H9 (cell line): ENCODE results near the gene PTPRN2. TPM values are rescaled to one million over a fixed set of nuclear protein-coding genes. Genes with fewer than 3 reads are reported as not detected.

Experiments used
- DNase-seq: peaks from one replicate; pipeline ENCODE4 v3.0.0-alpha.2; 2017
- H2AFZ ChIP-seq: one replicate; pipeline ENCODE4 v1.6.1; 2013; ENCODE audit warnings: mild to moderate bottlenecking, low read length, control low read depth, moderate library complexity
- H2AK5ac ChIP-seq: 2 replicates; pipeline ENCODE4 v1.6.1; 2013; ENCODE audit warnings: low read length, control low read depth, mixed read lengths; ENCODE audit not compliant: insufficient read length
- H2BK120ac ChIP-seq: one replicate; pipeline ENCODE4 v1.6.1; 2013; ENCODE audit warnings: low read depth, mild to moderate bottlenecking, low read length, control low read depth, inconsistent platforms; ENCODE audit not compliant: poor library complexity, severe bottlenecking
- H2BK12ac ChIP-seq: 2 replicates; pipeline ENCODE4 v1.6.1; 2013; ENCODE audit warnings: low read length, control low read depth, mixed read lengths, low read depth; ENCODE audit not compliant: insufficient read length
- H2BK15ac ChIP-seq: 2 replicates; pipeline ENCODE4 v1.6.1; 2013; ENCODE audit warnings: low read depth, low read length, control low read depth
- H2BK20ac ChIP-seq: one replicate; pipeline ENCODE4 v1.6.1; 2013; ENCODE audit warnings: low read depth, mild to moderate bottlenecking, low read length, control low read depth, inconsistent platforms; ENCODE audit not compliant: poor library complexity, severe bottlenecking
- H2BK5ac ChIP-seq: 2 replicates; pipeline ENCODE4 v1.6.1; 2013; ENCODE audit warnings: low read length, control low read depth, mixed read lengths; ENCODE audit not compliant: insufficient read length
- H3K14ac ChIP-seq: 2 replicates; pipeline ENCODE4 v1.6.1; 2013; ENCODE audit warnings: low read length, control low read depth; ENCODE audit not compliant: insufficient read depth
- H3K18ac ChIP-seq: 2 replicates; pipeline ENCODE4 v1.6.1; 2013; ENCODE audit warnings: low read depth, mild to moderate bottlenecking, mixed read lengths, low read length, control low read depth; ENCODE audit not compliant: insufficient read length
- H3K23ac ChIP-seq: 2 replicates; pipeline ENCODE4 v1.6.1; 2013; ENCODE audit warnings: low read length, control low read depth, mixed read lengths, low read depth; ENCODE audit not compliant: insufficient read length
- H3K23me2 ChIP-seq: 2 replicates; pipeline ENCODE4 v1.6.1; 2013; ENCODE audit warnings: low read depth, mild to moderate bottlenecking, mixed read lengths, low read length, control low read depth; ENCODE audit not compliant: insufficient read length, poor library complexity, severe bottlenecking
- H3K27ac ChIP-seq: 2 replicates; pipeline ENCODE4 v1.5.1; 2013; ENCODE audit warnings: low read length, control low read depth, mixed read lengths, low read depth; ENCODE audit not compliant: insufficient read length
- H3K27me3 ChIP-seq: 2 replicates; pipeline ENCODE4 v1.6.1; 2013; ENCODE audit warnings: low read length, control low read depth, inconsistent platforms; ENCODE audit not compliant: insufficient read depth
- H3K4ac ChIP-seq: 2 replicates; pipeline ENCODE4 v1.6.1; 2013; ENCODE audit warnings: low read depth, mild to moderate bottlenecking, control low read depth, inconsistent platforms, low read length, moderate library complexity
- H3K4me1 ChIP-seq: 2 replicates; pipeline ENCODE4 v1.6.1; 2013; ENCODE audit warnings: low read length, control low read depth, inconsistent platforms; ENCODE audit not compliant: insufficient read depth
- H3K4me2 ChIP-seq: 2 replicates; pipeline ENCODE4 v1.6.1; 2013; ENCODE audit warnings: low read length, control low read depth, mixed read lengths; ENCODE audit not compliant: insufficient read length, insufficient read depth
- H3K56ac ChIP-seq: 2 replicates; pipeline ENCODE4 v1.6.1; 2013; ENCODE audit warnings: low read depth, mild to moderate bottlenecking, mixed read lengths, low read length, control low read depth; ENCODE audit not compliant: insufficient read length
- H3K79me1 ChIP-seq: 2 replicates; pipeline ENCODE4 v1.6.1; 2013; ENCODE audit warnings: low read depth, mild to moderate bottlenecking, moderate library complexity, low read length, control low read depth, inconsistent platforms; ENCODE audit not compliant: insufficient read depth, poor library complexity, severe bottlenecking
- H3K79me2 ChIP-seq: 2 replicates; pipeline ENCODE4 v1.6.1; 2013; ENCODE audit warnings: low read length, control low read depth, inconsistent platforms; ENCODE audit not compliant: insufficient read depth
- H3K9ac ChIP-seq: 2 replicates; pipeline ENCODE4 v1.6.1; 2013; ENCODE audit warnings: low read length, control low read depth, mixed read lengths; ENCODE audit not compliant: insufficient read length; ENCODE audit errors: extremely low read depth
- H3K9me3 ChIP-seq: one replicate; pipeline ENCODE4 v1.6.1; 2013; ENCODE audit warnings: low read depth, low read length, inconsistent platforms; ENCODE audit not compliant: control insufficient read depth
- H3T11ph ChIP-seq: one replicate; pipeline ENCODE4 v1.6.1; 2013; ENCODE audit warnings: mild to moderate bottlenecking, low read length, control low read depth, inconsistent platforms
- H4K20me1 ChIP-seq: one replicate; pipeline ENCODE4 v1.6.1; 2013; ENCODE audit not compliant: control insufficient read depth, insufficient read length, insufficient read depth
- H4K5ac ChIP-seq: 2 replicates; pipeline ENCODE4 v1.6.1; 2013; ENCODE audit warnings: low read depth, mild to moderate bottlenecking, mixed read lengths, low read length, control low read depth; ENCODE audit not compliant: insufficient read length
- H4K8ac ChIP-seq: replicated peaks from 2 replicates; pipeline ENCODE4 v1.6.1; 2013; ENCODE audit warnings: low read length, control low read depth, mixed read lengths, low read depth; ENCODE audit not compliant: insufficient read length
- H4K91ac ChIP-seq: 2 replicates; pipeline ENCODE4 v1.6.1; 2013; ENCODE audit warnings: low read depth, mild to moderate bottlenecking, moderate library complexity, mixed read lengths, low read length, control low read depth; ENCODE audit not compliant: insufficient read length
- H3K27ac Mint-ChIP-seq, 3 experiments: 2 replicates in 2 of 3; 3 replicates in 1 of 3; pipeline ENCODE4 v1.8.0; 2020 to 2021; ENCODE audit warnings: mixed read lengths in 3 of 3, mild to moderate bottlenecking in 1 of 3, moderate library complexity in 1 of 3
- H3K27me3 Mint-ChIP-seq: 2 replicates; pipeline ENCODE4 v1.8.0; 2021; ENCODE audit warnings: low read depth, mild to moderate bottlenecking, moderate library complexity, mixed read lengths
- H3K36me3 Mint-ChIP-seq, 3 experiments: 2 replicates in 2 of 3; 3 replicates in 1 of 3; pipeline ENCODE4 v1.8.0; 2020 to 2021; ENCODE audit warnings: low read depth in 3 of 3, mixed read lengths in 3 of 3; ENCODE audit not compliant: insufficient read depth in 1 of 3
- H3K4me1 Mint-ChIP-seq, 2 experiments: 2 replicates each; pipeline ENCODE4 v1.8.0; 2020; ENCODE audit warnings: mixed read lengths in 2 of 2
- H3K4me3 Mint-ChIP-seq, 2 experiments: 2 replicates in 1 of 2; 3 replicates in 1 of 2; pipeline ENCODE4 v1.8.0; 2020 to 2021; ENCODE audit warnings: mild to moderate bottlenecking in 2 of 2, mixed read lengths in 2 of 2, moderate library complexity in 1 of 2
- H3K9me3 Mint-ChIP-seq, 2 experiments: 2 replicates in 1 of 2; 3 replicates in 1 of 2; pipeline ENCODE4 v1.8.0; 2020; ENCODE audit warnings: mild to moderate bottlenecking in 2 of 2, mixed read lengths in 2 of 2, moderate library complexity in 1 of 2
- WGBS: extraction: QIAGEN DNeasy Blood & Tissue Kit; methylation state at CpG from one replicate; pipeline ENCODE4 v1.1.7; 2013; ENCODE audit warnings: missing lambda C conversion rate, low lambda C conversion rate, mixed read lengths; ENCODE audit not compliant: insufficient read length; ENCODE audit errors: extremely low coverage; 5-methylcytosine and 5-hydroxymethylcytosine counted together
- total RNA-seq: library from RNA; stranded (reverse); gene quantifications from 2 replicates; pipeline ENCODE4 v1.2.1, GENCODE V29; 2021
- TF ChIP-seq, protein P1 (sequence below): fragments of 200-600 bp; sonication (generic); conservative IDR thresholded peaks from 3 replicates; pipeline ENCODE4 v1.8.0; 2021; ENCODE audit warnings: antibody characterized with exemption, mild to moderate bottlenecking

The PTPRN2 gene
- total RNA-seq, 1 experiment from 2014 or later, result 5.2 TPM

DNA sequence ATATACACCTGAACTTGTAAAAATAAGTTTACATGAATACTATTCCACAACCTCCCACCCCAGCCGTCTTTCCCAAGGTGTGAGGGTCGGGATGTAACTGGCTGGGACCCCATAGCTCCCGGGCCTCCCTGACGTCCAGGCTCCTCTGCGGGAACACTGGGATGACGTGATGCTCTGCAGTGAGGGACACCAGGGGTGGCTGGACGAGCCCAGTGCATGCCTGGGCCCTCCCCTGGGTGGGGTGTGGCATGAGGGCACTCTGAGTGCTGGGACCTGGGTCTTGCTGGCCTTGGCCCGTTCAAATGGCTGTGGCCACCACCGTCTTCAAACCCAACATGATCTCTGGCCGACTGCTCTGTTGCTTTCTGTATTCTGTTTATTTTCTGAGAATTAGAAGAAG lies 1068.4 kb downstream of the PTPRN2 start:
- DNase-seq, result no peak
- TF ChIP-seq, protein P1, sequence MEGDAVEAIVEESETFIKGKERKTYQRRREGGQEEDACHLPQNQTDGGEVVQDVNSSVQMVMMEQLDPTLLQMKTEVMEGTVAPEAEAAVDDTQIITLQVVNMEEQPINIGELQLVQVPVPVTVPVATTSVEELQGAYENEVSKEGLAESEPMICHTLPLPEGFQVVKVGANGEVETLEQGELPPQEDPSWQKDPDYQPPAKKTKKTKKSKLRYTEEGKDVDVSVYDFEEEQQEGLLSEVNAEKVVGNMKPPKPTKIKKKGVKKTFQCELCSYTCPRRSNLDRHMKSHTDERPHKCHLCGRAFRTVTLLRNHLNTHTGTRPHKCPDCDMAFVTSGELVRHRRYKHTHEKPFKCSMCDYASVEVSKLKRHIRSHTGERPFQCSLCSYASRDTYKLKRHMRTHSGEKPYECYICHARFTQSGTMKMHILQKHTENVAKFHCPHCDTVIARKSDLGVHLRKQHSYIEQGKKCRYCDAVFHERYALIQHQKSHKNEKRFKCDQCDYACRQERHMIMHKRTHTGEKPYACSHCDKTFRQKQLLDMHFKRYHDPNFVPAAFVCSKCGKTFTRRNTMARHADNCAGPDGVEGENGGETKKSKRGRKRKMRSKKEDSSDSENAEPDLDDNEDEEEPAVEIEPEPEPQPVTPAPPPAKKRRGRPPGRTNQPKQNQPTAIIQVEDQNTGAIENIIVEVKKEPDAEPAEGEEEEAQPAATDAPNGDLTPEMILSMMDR, result no peak
- Histone ChIP-seq H2AFZ (no peak overlapping the region), H3K27ac (no peak overlapping the region), H3K79me1 (no peaks in the 10 kb centered on the region), H3K9ac (no peak overlapping the region), H2BK20ac (no peak overlapping the region), H3K23ac (no peak overlapping the region), H2BK12ac (no peak overlapping the region), H4K91ac (no peak overlapping the region), H3K23me2 (no peaks in the 10 kb centered on the region), H3K27me3 (no peaks in the 10 kb centered on the region), H3K4me1 (no peaks in the 10 kb centered on the region), H3K56ac (no peak overlapping the region), H3K79me2 (no peaks in the 10 kb centered on the region), H2BK15ac (no peak overlapping the region), H3K4ac (no peak overlapping the region), H2BK5ac (no peak overlapping the region), H3K4me2 (no peak overlapping the region), H4K20me1 (no peaks in the 10 kb centered on the region), H2BK120ac (no peak overlapping the region), H3K14ac (no peak overlapping the region), H4K8ac (no peak overlapping the region), H3K9me3 (no peaks in the 10 kb centered on the region), H3K18ac (no peak overlapping the region), H4K5ac (no peak overlapping the region), H2AK5ac (no peak overlapping the region), H3T11ph (no peak overlapping the region)
- peaks cover 0 to 2% of the 10 kb centered on the region in 2 experiments; a peak in 2 of 4 replicates for H3K4me1 Mint-ChIP-seq
- H3K27ac Mint-ChIP-seq, result no peak overlapping the region
- no peaks in the 10 kb centered on the region; a peak in 1 of 5 replicates for H3K9me3 Mint-ChIP-seq
- peaks cover 63% of the 10 kb centered on the region for H3K27me3 Mint-ChIP-seq
- H3K36me3 Mint-ChIP-seq, result peaks cover 0 to 3% (median 0%) of the 10 kb centered on the region in 3 experiments; a peak in 1 of 7 replicates
- H3K4me3 Mint-ChIP-seq, result no peak overlapping the region
- no CpG with 5 or more reads among the region's 10 CpGs for WGBS
